Suppressor macrophage treated with lipopolysaccharide for 1 hour (primary cell): ENCODE results near the gene CSNK2A1.
A peak's percentile ranks its signal among the peaks of the same experiment; 100 is the strongest.

ENCODE experiments used
- DNase-seq, 3 donors: peaks; one replicate each; pipeline ENCODE4 v3.0.0-alpha.2; 2020 to 2022

CSNK2A1 gene

GRCh38 chr20:563187-563586 is 19.6 kb upstream of the CSNK2A1 start:
- DNase-seq = no peak

- no peak for DNase-seq
Measured at GRCh38 chr20:562232-562897, 18.8 kb upstream of the CSNK2A1 start.

- DNase-seq = peak; percentile 77 to 83 (median 78)
Measured at GRCh38 chr20:561437-562231, 18.0 kb upstream of the CSNK2A1 start.

- peak in 1 of 3 donors; percentile 24 for DNase-seq
Measured at GRCh38 chr20:560680-561079, 17.1 kb upstream of the CSNK2A1 start.

- DNase-seq = no peak
Measured at GRCh38 chr20:558117-558516, 14.5 kb upstream of the CSNK2A1 start.

- no peak for DNase-seq
Measured at GRCh38 chr20:556984-557383, 13.4 kb upstream of the CSNK2A1 start.

GRCh38 chr20:555976-556385 is 12.4 kb upstream of the CSNK2A1 start:
- DNase-seq = no peak

- DNase-seq = no peak
Measured at GRCh38 chr20:550611-551010, 7.0 kb upstream of the CSNK2A1 start.

- DNase-seq = no peak
Measured at GRCh38 chr20:549722-550496, 6.3 kb upstream of the CSNK2A1 start.

- DNase-seq = no peak
Measured at GRCh38 chr20:548906-549305, 5.3 kb upstream of the CSNK2A1 start.

- DNase-seq = no peak
Measured at GRCh38 chr20:547394-547793, 3.8 kb upstream of the CSNK2A1 start.

- no peak for DNase-seq
Measured at GRCh38 chr20:546353-546752, 2.8 kb upstream of the CSNK2A1 start.

GRCh38 chr20:544153-544725 is 649 bp upstream of the CSNK2A1 start:
- DNase-seq = no peak

- DNase-seq = peak in 1 of 3 donors; percentile 59
Measured at GRCh38 chr20:542777-543368, 717 bp downstream of the CSNK2A1 start.

GRCh38 chr20:540391-541201 is 3.0 kb downstream of the CSNK2A1 start:
- DNase-seq = peak in 2 of 3 donors; percentile 22 to 24

GRCh38 chr20:539848-540247 is 3.7 kb downstream of the CSNK2A1 start:
- DNase-seq = peak; percentile 75 to 80 (median 77)

GRCh38 chr20:539191-539590 is 4.4 kb downstream of the CSNK2A1 start:
- DNase-seq = peak; percentile 83 to 86 (median 85)

GRCh38 chr20:537983-538382 is 5.6 kb downstream of the CSNK2A1 start:
- no peak for DNase-seq

- DNase-seq = no peak
Measured at GRCh38 chr20:536426-537010, 7.1 kb downstream of the CSNK2A1 start.

GRCh38 chr20:535958-536357 is 7.6 kb downstream of the CSNK2A1 start:
- DNase-seq = peak; percentile 34 to 45 (median 43)

GRCh38 chr20:533526-533925 is 10.1 kb downstream of the CSNK2A1 start:
- peak; percentile 26 to 53 (median 46) for DNase-seq
